HepG2 (cell line): ENCODE results near the gene GPN2. TPM values are rescaled to one million over a fixed set of nuclear protein-coding genes. Genes with fewer than 3 reads are reported as not detected.

Source experiments
- ATF1 ChIP-seq: IDR thresholded peaks from 2 replicates; pipeline ENCODE4 v1.6.1; 2016; ENCODE audit warnings: mild to moderate bottlenecking, control low read depth
- DPF2 ChIP-seq: sonication (generic); formaldehyde crosslinking; IDR thresholded peaks from 2 replicates; pipeline ENCODE4 v1.4.0; 2020; ENCODE audit warnings: mild to moderate bottlenecking, low read depth, missing genetic modification reagents, borderline replicate concordance
- HDAC2 ChIP-seq: sonication (generic); formaldehyde crosslinking; IDR thresholded peaks from 2 replicates; pipeline ENCODE4 v1.4.0; 2020; ENCODE audit warnings: missing genetic modification reagents
- IKZF5 ChIP-seq: IDR thresholded peaks from 2 replicates; pipeline ENCODE4 v1.6.1; 2018; ENCODE audit warnings: missing genetic modification reagents, mild to moderate bottlenecking, missing compliant biosample characterization
- MYPOP ChIP-seq: sonication (generic); formaldehyde crosslinking; IDR thresholded peaks from 2 replicates; pipeline ENCODE4 v1.8.1; 2023; ENCODE audit warnings: mild to moderate bottlenecking, moderate library complexity, missing genetic modification reagents
- PRDM4 ChIP-seq: sonication (generic); formaldehyde crosslinking; IDR thresholded peaks from 2 replicates; pipeline ENCODE4 v1.9.0; 2021; ENCODE audit warnings: missing genetic modification reagents, borderline replicate concordance
- RXRB ChIP-seq: IDR thresholded peaks from 2 replicates; pipeline ENCODE4 v1.6.1; 2016; ENCODE audit warnings: borderline replicate concordance, missing genetic modification reagents, missing compliant biosample characterization
- SMARCE1 ChIP-seq: fragments of 450-650 bp; IDR thresholded peaks from 2 replicates; pipeline ENCODE4 v1.6.1; 2017; ENCODE audit warnings: borderline replicate concordance
- SOX5 ChIP-seq: IDR thresholded peaks from 2 replicates; pipeline ENCODE4 v1.6.1; 2016; ENCODE audit warnings: borderline replicate concordance
- STAT5B ChIP-seq: sonication (generic); formaldehyde crosslinking; IDR thresholded peaks from 2 replicates; pipeline ENCODE4 v1.4.0; 2020; ENCODE audit warnings: missing genetic modification reagents
- SUZ12 ChIP-seq: fragments of 150-350 bp; IDR thresholded peaks from 2 replicates; pipeline ENCODE4 v1.6.1; 2014; ENCODE audit warnings: low read depth, low read length
- TFAP4 ChIP-seq: sonication (generic); IDR thresholded peaks from 2 replicates; pipeline ENCODE4 v1.6.1; 2016; ENCODE audit warnings: low read depth, borderline replicate concordance
- TOPORS ChIP-seq: sonication (generic); formaldehyde crosslinking; IDR thresholded peaks from 2 replicates; pipeline ENCODE4 v1.8.0; 2023; ENCODE audit warnings: mild to moderate bottlenecking, missing genetic modification reagents
- ZNF703 ChIP-seq: sonication (generic); formaldehyde crosslinking; IDR thresholded peaks from 2 replicates; pipeline ENCODE4 v1.5.1; 2020; ENCODE audit warnings: missing genetic modification reagents, mild to moderate bottlenecking, moderate library complexity, borderline replicate concordance
- ZNF761 ChIP-seq: sonication (generic); formaldehyde crosslinking; conservative IDR thresholded peaks from 2 replicates; pipeline ENCODE4 v1.4.0; 2020; ENCODE audit warnings: mild to moderate bottlenecking, missing genetic modification reagents
- ZZZ3 ChIP-seq: sonication (generic); formaldehyde crosslinking; IDR thresholded peaks from 2 replicates; pipeline ENCODE4 v1.4.0; 2020; ENCODE audit warnings: missing genetic modification reagents, mild to moderate bottlenecking, borderline replicate concordance
- polyA plus RNA-seq, 8 experiments: library from polyadenylated mRNA; depleted of rRNA in 3 of 8; stranded (reverse) in 7 of 8; unstranded in 1 of 8; fragments of >200 nt; fragmentation: Illumina TruSeq in 4 of 8; extraction: Trizol in 4 of 8; gene quantifications; 2 replicates each; pipeline versions ENCODE4 v1.2.1 to v1.2.3, GENCODE V29; 2011 to 2016; ENCODE audit warnings: low read depth in 4 of 8, missing spikeins in 1 of 8, mixed read lengths in 1 of 8; ENCODE audit not compliant: insufficient read depth in 1 of 8
- total RNA-seq, 5 experiments: library from RNA; depleted of rRNA; stranded (reverse); fragments of >200 nt; fragmentation: Illumina TruSeq; extraction: Trizol; gene quantifications; 2 replicates each; pipeline ENCODE4 v1.2.3, GENCODE V29; 2016; ENCODE audit warnings: low read depth in 1 of 5
- TF ChIP-seq, protein P1 (sequence below): sonication (generic); formaldehyde crosslinking; IDR thresholded peaks from 2 replicates; pipeline ENCODE4 v1.5.1; 2020; ENCODE audit warnings: missing genetic modification reagents, mild to moderate bottlenecking, borderline replicate concordance
- TF ChIP-seq, protein P2 (sequence below): IDR thresholded peaks from 2 replicates; pipeline ENCODE4 v1.6.1; 2012; ENCODE audit warnings: inconsistent platforms

The GPN2 gene
- total and polyA plus RNA-seq, 2 of the 13 experiments (the other 11 are each of a cell fraction or from before 2014, with no cell fraction given) = 19.3 to 38.9 TPM

- TF ChIP-seq PRDM4 (CRISPR knock-in tag) (no peak), SMARCE1 (no peak), SOX5 (peak; percentile 91), TOPORS (CRISPR knock-in tag) (peak; percentile 81), SUZ12 (no peak), ZNF761 (CRISPR knock-in tag) (0 out of 2 replicates have a peak, but pooled peaks have one; percentile 53), ZZZ3 (CRISPR knock-in tag) (no peak; the same call in 1 of the 2 replicates), IKZF5 (peak; percentile 80; the same call in 1 of the 2 replicates), HDAC2 (CRISPR knock-in tag) (peak; percentile 97), DPF2 (CRISPR knock-in tag) (peak; percentile 75), RXRB (CRISPR knock-in tag) (peak; percentile 99), STAT5B (no peak), ATF1 (CRISPR knock-in tag) (peak; percentile 37), MYPOP (CRISPR knock-in tag) (peak; percentile 50; the same call in 1 of the 2 replicates), TFAP4 (peak; percentile 61; the same call in 1 of the 2 replicates), ZNF703 (CRISPR knock-in tag) (no peak)
- TF ChIP-seq, protein P1, sequence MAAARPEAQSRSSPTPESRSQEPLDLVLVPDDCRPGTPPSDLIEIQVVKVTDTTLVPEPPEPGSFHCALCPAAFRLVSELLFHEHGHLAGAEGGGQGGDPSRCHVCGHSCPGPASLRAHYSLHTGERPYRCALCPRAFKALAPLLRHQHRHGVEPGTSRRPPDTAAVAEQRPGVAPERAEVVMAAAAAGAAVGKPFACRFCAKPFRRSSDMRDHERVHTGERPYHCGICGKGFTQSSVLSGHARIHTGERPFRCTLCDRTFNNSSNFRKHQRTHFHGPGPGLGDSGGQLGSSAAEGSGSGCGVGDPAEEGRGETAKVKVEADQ (CRISPR knock-in tag) = peak; percentile 66; the same call in 1 of the 2 replicates
- TF ChIP-seq, protein P2, sequence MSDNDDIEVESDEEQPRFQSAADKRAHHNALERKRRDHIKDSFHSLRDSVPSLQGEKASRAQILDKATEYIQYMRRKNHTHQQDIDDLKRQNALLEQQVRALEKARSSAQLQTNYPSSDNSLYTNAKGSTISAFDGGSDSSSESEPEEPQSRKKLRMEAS = peak; percentile 40
Observed at GRCh38 chr1:26938004-26938658, 48.0 kb upstream of the GPN2 start (continued).
